ENCODE measurements around the gene MAPT. TPM values are rescaled to one million over a fixed set of nuclear protein-coding genes. Genes with fewer than 3 reads are reported as not detected.

The MAPT gene
- total RNA-seq, 1 donor from 2014 or later: 2.4 TPM

DNA sequence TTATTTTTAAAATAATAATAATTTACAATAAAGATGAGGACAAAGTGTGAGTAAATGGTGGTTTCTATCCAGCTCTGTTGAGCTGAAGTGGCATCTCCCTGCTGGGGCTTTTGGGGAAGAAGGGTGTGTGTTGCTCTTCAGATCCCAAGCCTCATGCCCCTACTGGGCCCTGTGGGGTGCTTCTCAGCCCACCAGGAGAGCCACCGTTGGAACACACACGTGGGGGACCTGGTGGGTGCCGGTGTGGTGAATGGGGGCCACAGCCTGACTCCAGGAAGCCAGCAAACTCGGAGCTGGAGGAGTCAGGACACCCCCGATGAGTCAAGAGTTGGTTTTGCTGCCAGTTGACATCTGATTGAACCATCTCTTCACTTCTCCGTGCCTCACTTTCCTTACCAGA is 66.9 kb downstream of the MAPT start:
- H3K27me3 Mint-ChIP-seq (ENCODE audit: insufficient read depth, low read depth): no peaks in the 10 kb centered on the region
- no peak overlapping the region for H3K27ac ChIP-seq
- no peaks in the 10 kb centered on the region for H3K27me3 ChIP-seq
- no peak for DNase-seq (ENCODE audit: low spot score)
- no peaks in the 10 kb centered on the region for H3K36me3 Mint-ChIP-seq
- H3K9ac ChIP-seq: no peak overlapping the region
- H4K20me1 ChIP-seq (ENCODE audit: low read depth): no peaks in the 10 kb centered on the region
- H3K4me1 ChIP-seq: no peaks in the 10 kb centered on the region
- no peak overlapping the region for H3K27ac Mint-ChIP-seq
- TF ChIP-seq EZH2phosphoT487 (IDR thresholded peaks at IDR 0.05) (no peak), CTCF (IDR thresholded peaks at IDR 0.05) (no peak), EZH2 (IDR thresholded peaks at IDR 0.05) (no peak)
- H2AFZ ChIP-seq (replicated peaks): no peak overlapping the region
- H3K4me2 ChIP-seq: no peak overlapping the region
- H3K4me1 Mint-ChIP-seq: no peaks in the 10 kb centered on the region
- no peak overlapping the region for H3K4me3 ChIP-seq
- H3F3A ChIP-seq (ENCODE audit: low read depth): no peaks in the 10 kb centered on the region
- H3K79me2 ChIP-seq (ENCODE audit: low read depth): no peaks in the 10 kb centered on the region
- H3K9me3 ChIP-seq (ENCODE audit: low read depth): no peaks in the 10 kb centered on the region
- H3K4me3 Mint-ChIP-seq: no peak overlapping the region
- no peaks in the 10 kb centered on the region for H3K9me3 Mint-ChIP-seq
- H3K36me3 ChIP-seq: no peaks in the 10 kb centered on the region

DNA sequence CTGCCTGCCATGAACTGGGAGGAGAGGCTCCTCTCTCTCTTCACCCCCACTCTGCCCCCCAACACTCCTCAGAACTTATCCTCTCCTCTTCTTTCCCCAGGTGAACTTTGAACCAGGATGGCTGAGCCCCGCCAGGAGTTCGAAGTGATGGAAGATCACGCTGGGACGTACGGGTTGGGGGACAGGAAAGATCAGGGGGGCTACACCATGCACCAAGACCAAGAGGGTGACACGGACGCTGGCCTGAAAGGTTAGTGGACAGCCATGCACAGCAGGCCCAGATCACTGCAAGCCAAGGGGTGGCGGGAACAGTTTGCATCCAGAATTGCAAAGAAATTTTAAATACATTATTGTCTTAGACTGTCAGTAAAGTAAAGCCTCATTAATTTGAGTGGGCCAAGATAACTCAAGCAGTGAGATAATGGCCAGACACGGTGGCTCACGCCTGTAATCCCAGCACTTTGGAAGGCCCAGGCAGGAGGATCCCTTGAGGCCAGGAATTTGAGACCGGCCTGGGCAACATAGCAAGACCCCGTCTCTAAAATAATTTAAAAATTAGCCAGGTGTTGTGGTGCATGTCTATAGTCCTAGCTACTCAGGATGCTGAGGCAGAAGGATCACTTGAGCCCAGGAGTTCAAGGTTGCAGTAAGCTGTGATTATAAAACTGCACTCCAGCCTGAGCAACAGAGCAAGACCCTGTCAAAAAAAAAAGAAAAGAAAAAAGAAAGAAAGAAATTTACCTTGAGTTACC is 68.0 kb downstream of the MAPT start:
- TF ChIP-seq EZH2 (IDR thresholded peaks at IDR 0.05) (no peak), EZH2phosphoT487 (IDR thresholded peaks at IDR 0.05) (no peak), CTCF (IDR thresholded peaks at IDR 0.05) (no peak)
- H3K36me3 ChIP-seq: no peaks in the 10 kb centered on the region
- no peaks in the 10 kb centered on the region for H3K9me3 Mint-ChIP-seq

GRCh38 chr17:45963283-45963682 is 68.9 kb downstream of the MAPT start:
- H3K9me3 ChIP-seq (ENCODE audit: low read depth): no peaks in the 10 kb centered on the region
- no peak overlapping the region for H3K27ac Mint-ChIP-seq
- peaks cover 4% of the 10 kb centered on the region for H3K27me3 Mint-ChIP-seq (ENCODE audit: insufficient read depth, low read depth)
- no peaks in the 10 kb centered on the region for H3K79me2 ChIP-seq (ENCODE audit: low read depth)
- H3K36me3 ChIP-seq: no peaks in the 10 kb centered on the region
- no peaks in the 10 kb centered on the region for H3K4me1 Mint-ChIP-seq
- H3K4me1 ChIP-seq: no peaks in the 10 kb centered on the region
- H3K27me3 ChIP-seq: no peaks in the 10 kb centered on the region
- no peaks in the 10 kb centered on the region for H4K20me1 ChIP-seq (ENCODE audit: low read depth)
- no peaks in the 10 kb centered on the region for H3K36me3 Mint-ChIP-seq
- no peaks in the 10 kb centered on the region for H3K9me3 Mint-ChIP-seq
- no peak overlapping the region for H3K4me3 ChIP-seq
- H3K4me3 Mint-ChIP-seq: no peak overlapping the region
- H3K4me2 ChIP-seq: no peak overlapping the region
- no peaks in the 10 kb centered on the region for H3F3A ChIP-seq (ENCODE audit: low read depth)
- H2AFZ ChIP-seq (replicated peaks): no peak overlapping the region
- no peak overlapping the region for H3K9ac ChIP-seq
- no peak for DNase-seq (ENCODE audit: low spot score)
- H3K27ac ChIP-seq: no peak overlapping the region
- no peak for TF ChIP-seq EZH2phosphoT487 (IDR thresholded peaks at IDR 0.05)
- no peak for TF ChIP-seq EZH2 (IDR thresholded peaks at IDR 0.05)
- no peak for TF ChIP-seq CTCF (IDR thresholded peaks at IDR 0.05)

More for the DNA sequence above, 68.0 kb downstream of the MAPT start:
- H3K36me3 Mint-ChIP-seq: no peaks in the 10 kb centered on the region
- Histone ChIP-seq H4K20me1 (ENCODE audit: low read depth) (no peaks in the 10 kb centered on the region), H3F3A (ENCODE audit: low read depth) (no peaks in the 10 kb centered on the region), H3K4me3 (no peak overlapping the region), H3K27ac (no peak overlapping the region), H2AFZ (replicated peaks) (no peak overlapping the region), H3K4me1 (no peaks in the 10 kb centered on the region), H3K27me3 (no peaks in the 10 kb centered on the region), H3K9me3 (ENCODE audit: low read depth) (no peaks in the 10 kb centered on the region), H3K9ac (no peak overlapping the region), H3K79me2 (ENCODE audit: low read depth) (no peaks in the 10 kb centered on the region), H3K4me2 (no peak overlapping the region)
- no peaks in the 10 kb centered on the region for H3K4me1 Mint-ChIP-seq
- H3K27me3 Mint-ChIP-seq (ENCODE audit: insufficient read depth, low read depth): peaks cover under 1% of the 10 kb centered on the region
- no peak overlapping the region for H3K4me3 Mint-ChIP-seq
- H3K27ac Mint-ChIP-seq: no peak overlapping the region
- DNase-seq (ENCODE audit: low spot score): no peak
